Measurements from ENCODE around the gene SNAPC4. TPM values are rescaled to one million over a fixed set of nuclear protein-coding genes. Genes with fewer than 3 reads are reported as not detected.

The SNAPC4 gene
- polyA plus RNA-seq, 1 donor from 2014 or later, result 6.8 TPM

- H3K27me3 ChIP-seq (ENCODE audit: insufficient read depth, low read depth, low read length), result no peaks in the 10 kb centered on the region
- H3K36me3 ChIP-seq (ENCODE audit: insufficient read depth, low read length), result peaks cover 6% of the 10 kb centered on the region
- H3K9me2 ChIP-seq (ENCODE audit: insufficient read depth, low read length), result no peaks in the 10 kb centered on the region
- no peaks in the 10 kb centered on the region for H3F3A ChIP-seq (ENCODE audit: insufficient read depth, low read length, poor library complexity, severe bottlenecking)
- no peak overlapping the region for H3K9ac ChIP-seq (ENCODE audit: low read length)
- peaks cover 4% of the 10 kb centered on the region for H3K79me2 ChIP-seq (replicated peaks; ENCODE audit: insufficient read depth, low read length)
- H3K9me3 ChIP-seq (ENCODE audit: low read length), result no peaks in the 10 kb centered on the region
- no peak overlapping the region for H3K27ac ChIP-seq (ENCODE audit: low read length)
- no peak overlapping the region for H2AFZ ChIP-seq (ENCODE audit: low read depth, low read length)
- no peaks in the 10 kb centered on the region for H4K20me1 ChIP-seq (ENCODE audit: insufficient read depth)
- H3K4me3 ChIP-seq (ENCODE audit: low read length), result no peak overlapping the region
- H3K4me2 ChIP-seq (ENCODE audit: low read length), result no peak overlapping the region
- no peak for TF ChIP-seq SMC3 (conservative IDR thresholded peaks at IDR 0.05; ENCODE audit: poor library complexity)
- no peak for TF ChIP-seq TAF1 (IDR thresholded peaks at IDR 0.05; ENCODE audit: low read depth)
- TF ChIP-seq EZH2 (IDR thresholded peaks at IDR 0.05; ENCODE audit: borderline replicate concordance, insufficient read depth, low read length, poor library complexity, severe bottlenecking), result no peak
- no peak for TF ChIP-seq RAD21 (conservative IDR thresholded peaks at IDR 0.05)
- TF ChIP-seq POLR2AphosphoS5 (IDR thresholded peaks at IDR 0.05), result no peak
- TF ChIP-seq REST (IDR thresholded peaks at IDR 0.05; ENCODE audit: borderline replicate concordance), result no peak
- TF ChIP-seq EP300 (conservative IDR thresholded peaks at IDR 0.05; ENCODE audit: poor library complexity, severe bottlenecking), result no peak
- no peak for TF ChIP-seq MXI1 (conservative IDR thresholded peaks at IDR 0.05; ENCODE audit: poor library complexity, severe bottlenecking)
- no peak for TF ChIP-seq CTCF (IDR thresholded peaks at IDR 0.05; ENCODE audit: poor library complexity, severe bottlenecking)
Observed at GRCh38 chr9:136443687-136444086, 43.7 kb upstream of the SNAPC4 start.

- no peak overlapping the region for H3K9ac ChIP-seq (ENCODE audit: low read length)
- H3K4me3 ChIP-seq (ENCODE audit: low read length), result no peak overlapping the region
- no peaks in the 10 kb centered on the region for H4K20me1 ChIP-seq (ENCODE audit: insufficient read depth)
- no peaks in the 10 kb centered on the region for H3F3A ChIP-seq (ENCODE audit: insufficient read depth, low read length, poor library complexity, severe bottlenecking)
- TF ChIP-seq EZH2 (IDR thresholded peaks at IDR 0.05; ENCODE audit: borderline replicate concordance, insufficient read depth, low read length, poor library complexity, severe bottlenecking) (no peak), RAD21 (conservative IDR thresholded peaks at IDR 0.05) (no peak), TAF1 (IDR thresholded peaks at IDR 0.05; ENCODE audit: low read depth) (no peak), REST (IDR thresholded peaks at IDR 0.05; ENCODE audit: borderline replicate concordance) (no peak), CTCF (IDR thresholded peaks at IDR 0.05; ENCODE audit: poor library complexity, severe bottlenecking) (no peak), SMC3 (conservative IDR thresholded peaks at IDR 0.05; ENCODE audit: poor library complexity) (no peak), EP300 (conservative IDR thresholded peaks at IDR 0.05; ENCODE audit: poor library complexity, severe bottlenecking) (no peak), POLR2AphosphoS5 (IDR thresholded peaks at IDR 0.05) (no peak), MXI1 (conservative IDR thresholded peaks at IDR 0.05; ENCODE audit: poor library complexity, severe bottlenecking) (no peak)
- H3K27me3 ChIP-seq (ENCODE audit: insufficient read depth, low read depth, low read length), result no peaks in the 10 kb centered on the region
- no peaks in the 10 kb centered on the region for H3K9me2 ChIP-seq (ENCODE audit: insufficient read depth, low read length)
- no peaks in the 10 kb centered on the region for H3K9me3 ChIP-seq (ENCODE audit: low read length)
- H3K4me2 ChIP-seq (ENCODE audit: low read length), result no peak overlapping the region
- H2AFZ ChIP-seq (ENCODE audit: low read depth, low read length), result no peak overlapping the region
- peaks cover 6% of the 10 kb centered on the region for H3K36me3 ChIP-seq (ENCODE audit: insufficient read depth, low read length)
- no peak overlapping the region for H3K27ac ChIP-seq (ENCODE audit: low read length)
- H3K79me2 ChIP-seq (replicated peaks; ENCODE audit: insufficient read depth, low read length), result peaks cover 10% of the 10 kb centered on the region
Observed at GRCh38 chr9:136443087-136443486, 43.1 kb upstream of the SNAPC4 start.

Measured in neural cell (in vitro differentiated cells).